ENCODE measurements around the gene METTL4.

METTL4 gene

DNA sequence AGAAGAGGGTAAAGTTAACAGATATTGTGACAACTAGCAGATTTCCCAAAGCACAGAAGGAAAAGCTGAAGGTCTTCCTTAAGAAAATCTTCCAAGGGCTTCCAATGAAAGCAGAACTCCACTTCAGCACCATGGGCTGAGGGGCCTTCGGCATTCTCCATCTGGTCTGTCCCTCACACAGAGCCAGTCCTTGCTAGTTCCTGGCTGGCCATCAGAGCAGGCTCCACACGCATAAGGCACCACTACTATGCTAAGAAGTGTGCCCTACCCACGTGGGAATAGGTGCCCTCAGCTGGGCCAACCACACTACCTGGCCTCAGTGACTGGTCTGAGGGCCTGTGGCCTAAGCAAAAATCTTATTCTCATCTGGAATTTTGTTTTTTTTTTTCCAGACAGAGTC is 73.5 kb downstream of the METTL4 start:
- H3K9me2 ChIP-seq (replicated peaks; ENCODE audit: insufficient read depth, low read length): no peaks in the 10 kb centered on the region
- H3K4me1 ChIP-seq (ENCODE audit: low read length): no peaks in the 10 kb centered on the region
- no peaks in the 10 kb centered on the region for H3K36me3 ChIP-seq (replicated peaks; ENCODE audit: insufficient read depth, low read length)
- DNase-seq: no peak
- TF ChIP-seq EZH2phosphoT487 (IDR thresholded peaks at IDR 0.05; ENCODE audit: low read length): no peak
- TF ChIP-seq EZH2 (optimal IDR thresholded peaks at IDR 0.05; ENCODE audit: low read depth, low read length): no peak
- TF ChIP-seq, protein P1, sequence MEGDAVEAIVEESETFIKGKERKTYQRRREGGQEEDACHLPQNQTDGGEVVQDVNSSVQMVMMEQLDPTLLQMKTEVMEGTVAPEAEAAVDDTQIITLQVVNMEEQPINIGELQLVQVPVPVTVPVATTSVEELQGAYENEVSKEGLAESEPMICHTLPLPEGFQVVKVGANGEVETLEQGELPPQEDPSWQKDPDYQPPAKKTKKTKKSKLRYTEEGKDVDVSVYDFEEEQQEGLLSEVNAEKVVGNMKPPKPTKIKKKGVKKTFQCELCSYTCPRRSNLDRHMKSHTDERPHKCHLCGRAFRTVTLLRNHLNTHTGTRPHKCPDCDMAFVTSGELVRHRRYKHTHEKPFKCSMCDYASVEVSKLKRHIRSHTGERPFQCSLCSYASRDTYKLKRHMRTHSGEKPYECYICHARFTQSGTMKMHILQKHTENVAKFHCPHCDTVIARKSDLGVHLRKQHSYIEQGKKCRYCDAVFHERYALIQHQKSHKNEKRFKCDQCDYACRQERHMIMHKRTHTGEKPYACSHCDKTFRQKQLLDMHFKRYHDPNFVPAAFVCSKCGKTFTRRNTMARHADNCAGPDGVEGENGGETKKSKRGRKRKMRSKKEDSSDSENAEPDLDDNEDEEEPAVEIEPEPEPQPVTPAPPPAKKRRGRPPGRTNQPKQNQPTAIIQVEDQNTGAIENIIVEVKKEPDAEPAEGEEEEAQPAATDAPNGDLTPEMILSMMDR (IDR thresholded peaks at IDR 0.05; ENCODE audit: low read length): no peak
- no peak overlapping the region for H3K27ac ChIP-seq (ENCODE audit: low read length)
- H3K9me3 ChIP-seq (replicated peaks; ENCODE audit: insufficient read depth, low read length): no peaks in the 10 kb centered on the region
- H2AFZ ChIP-seq (ENCODE audit: low read length): no peak overlapping the region
- H3K4me3 ChIP-seq (ENCODE audit: low read length): no peak overlapping the region
- H3K27me3 ChIP-seq (replicated peaks; ENCODE audit: insufficient read depth, low read length): no peaks in the 10 kb centered on the region
- no peaks in the 10 kb centered on the region for H3F3A ChIP-seq (ENCODE audit: insufficient read depth, low read length)
- no peaks in the 10 kb centered on the region for H3K79me2 ChIP-seq (ENCODE audit: low read length)
- H3K9ac ChIP-seq (ENCODE audit: low read length): no peak overlapping the region
- H4K20me1 ChIP-seq (ENCODE audit: insufficient read depth, low read length): no peaks in the 10 kb centered on the region
- H3K4me2 ChIP-seq (ENCODE audit: low read depth, low read length): no peak overlapping the region

DNA sequence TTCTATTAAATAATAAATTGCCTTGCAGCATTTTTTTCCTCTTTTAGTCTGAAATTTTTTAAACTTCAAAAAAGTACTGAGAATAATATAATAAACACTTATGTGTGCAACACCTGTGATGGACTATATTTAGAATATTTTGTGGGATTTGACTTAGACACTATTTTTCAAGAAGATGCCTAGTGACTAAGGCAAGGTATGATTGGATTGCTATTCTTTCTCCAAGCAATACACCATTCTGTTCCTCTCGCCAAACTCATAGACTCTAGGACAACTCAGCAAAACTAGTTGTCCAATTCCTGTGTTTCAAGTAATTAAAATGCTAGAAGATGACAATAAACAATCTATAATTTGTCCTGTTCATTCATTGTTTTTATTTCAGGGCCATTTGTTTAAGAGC is 75.9 kb downstream of the METTL4 start:
- DNase-seq: no peak
- Histone ChIP-seq H4K20me1 (ENCODE audit: insufficient read depth, low read length) (no peaks in the 10 kb centered on the region), H3K9me3 (replicated peaks; ENCODE audit: insufficient read depth, low read length) (no peaks in the 10 kb centered on the region), H3K27me3 (replicated peaks; ENCODE audit: insufficient read depth, low read length) (no peaks in the 10 kb centered on the region), H2AFZ (ENCODE audit: low read length) (no peak overlapping the region), H3K79me2 (ENCODE audit: low read length) (no peaks in the 10 kb centered on the region), H3K9ac (ENCODE audit: low read length) (no peak overlapping the region), H3K9me2 (replicated peaks; ENCODE audit: insufficient read depth, low read length) (no peaks in the 10 kb centered on the region), H3F3A (ENCODE audit: insufficient read depth, low read length) (no peaks in the 10 kb centered on the region), H3K4me3 (ENCODE audit: low read length) (no peak overlapping the region), H3K4me2 (ENCODE audit: low read depth, low read length) (no peak overlapping the region), H3K4me1 (ENCODE audit: low read length) (no peaks in the 10 kb centered on the region), H3K27ac (ENCODE audit: low read length) (no peak overlapping the region), H3K36me3 (replicated peaks; ENCODE audit: insufficient read depth, low read length) (no peaks in the 10 kb centered on the region)
- TF ChIP-seq EZH2 (optimal IDR thresholded peaks at IDR 0.05; ENCODE audit: low read depth, low read length) (no peak), EZH2phosphoT487 (IDR thresholded peaks at IDR 0.05; ENCODE audit: low read length) (no peak)
- TF ChIP-seq, protein P1 (IDR thresholded peaks at IDR 0.05; ENCODE audit: low read length): no peak

DNA sequence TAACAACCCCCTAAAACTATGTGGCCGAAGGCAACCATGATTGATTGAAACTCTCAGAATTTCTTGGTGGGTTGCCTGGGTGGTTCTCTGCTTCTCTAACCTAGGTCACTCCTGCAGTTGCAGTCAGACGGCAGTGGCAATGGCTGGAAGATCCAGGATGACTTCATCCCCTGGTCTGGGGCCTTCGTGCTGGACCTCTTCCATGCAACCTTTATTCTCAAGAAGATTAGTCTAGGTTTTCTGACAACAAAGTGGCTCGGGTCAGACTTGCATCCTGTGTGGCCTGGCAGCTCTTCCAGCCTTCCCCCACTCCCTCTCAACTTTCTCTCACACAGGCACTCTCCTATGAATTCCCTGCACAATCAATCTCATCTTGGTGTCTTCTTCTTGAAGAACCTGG is 76.4 kb downstream of the METTL4 start:
- TF ChIP-seq, protein P1 (IDR thresholded peaks at IDR 0.05; ENCODE audit: low read length): no peak
- TF ChIP-seq EZH2 (optimal IDR thresholded peaks at IDR 0.05; ENCODE audit: low read depth, low read length) (no peak), EZH2phosphoT487 (IDR thresholded peaks at IDR 0.05; ENCODE audit: low read length) (no peak)
- no peaks in the 10 kb centered on the region for H3F3A ChIP-seq (ENCODE audit: insufficient read depth, low read length)
- no peak for DNase-seq
- H3K4me1 ChIP-seq (ENCODE audit: low read length): no peaks in the 10 kb centered on the region
- H3K4me2 ChIP-seq (ENCODE audit: low read depth, low read length): no peak overlapping the region
- H3K27me3 ChIP-seq (replicated peaks; ENCODE audit: insufficient read depth, low read length): no peaks in the 10 kb centered on the region
- H3K9ac ChIP-seq (ENCODE audit: low read length): no peak overlapping the region
- H3K4me3 ChIP-seq (ENCODE audit: low read length): no peak overlapping the region
- H3K79me2 ChIP-seq (ENCODE audit: low read length): no peaks in the 10 kb centered on the region
- H3K9me3 ChIP-seq (replicated peaks; ENCODE audit: insufficient read depth, low read length): no peaks in the 10 kb centered on the region
- no peak overlapping the region for H2AFZ ChIP-seq (ENCODE audit: low read length)
- no peaks in the 10 kb centered on the region for H4K20me1 ChIP-seq (ENCODE audit: insufficient read depth, low read length)
- no peak overlapping the region for H3K27ac ChIP-seq (ENCODE audit: low read length)
- no peaks in the 10 kb centered on the region for H3K9me2 ChIP-seq (replicated peaks; ENCODE audit: insufficient read depth, low read length)
- H3K36me3 ChIP-seq (replicated peaks; ENCODE audit: insufficient read depth, low read length): no peaks in the 10 kb centered on the region
